ENCODE results near the gene STMN1.

Gene STMN1

GRCh38 chr1:25880518-25880917, 25.7 kb downstream of the STMN1 start:
- no peak overlapping the region for H3K4me3 ChIP-seq (ENCODE audit: low read depth, low read length)
- DNase-seq (ENCODE audit: low read depth), result no peak
- no peak for TF ChIP-seq CTCF (conservative IDR thresholded peaks at IDR 0.05; ENCODE audit: low read depth, low read length)

- TF ChIP-seq CTCF (conservative IDR thresholded peaks at IDR 0.05; ENCODE audit: low read depth, low read length), result no peak
- H3K4me3 ChIP-seq (ENCODE audit: low read depth, low read length), result no peak overlapping the region
- no peak for DNase-seq (ENCODE audit: low read depth)
Observed at GRCh38 chr1:25879675-25880074, 26.5 kb downstream of the STMN1 start.

DNA sequence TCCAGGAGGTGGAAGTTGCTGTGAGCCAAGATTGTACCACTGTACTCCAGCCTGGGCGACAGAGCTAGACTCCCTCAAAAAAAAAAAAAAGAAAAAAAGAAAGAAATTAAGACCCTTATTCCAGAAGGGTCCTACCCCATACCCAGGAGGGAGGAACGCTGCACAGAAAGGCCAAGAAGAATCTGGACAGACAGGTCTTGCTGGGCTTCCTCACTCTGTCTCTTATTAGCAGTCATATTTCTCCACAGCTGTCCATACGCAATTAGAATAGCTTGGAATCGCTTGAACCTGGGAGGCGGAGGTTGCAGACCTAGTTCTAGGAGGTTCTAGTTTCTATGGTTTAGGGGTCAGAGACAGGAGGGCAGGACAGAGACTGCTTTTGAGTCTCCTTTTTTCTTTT, 27.5 kb downstream of the STMN1 start:
- DNase-seq (ENCODE audit: low read depth), result no peak
- no peak for TF ChIP-seq CTCF (conservative IDR thresholded peaks at IDR 0.05; ENCODE audit: low read depth, low read length)
- no peak overlapping the region for H3K4me3 ChIP-seq (ENCODE audit: low read depth, low read length)

DNA sequence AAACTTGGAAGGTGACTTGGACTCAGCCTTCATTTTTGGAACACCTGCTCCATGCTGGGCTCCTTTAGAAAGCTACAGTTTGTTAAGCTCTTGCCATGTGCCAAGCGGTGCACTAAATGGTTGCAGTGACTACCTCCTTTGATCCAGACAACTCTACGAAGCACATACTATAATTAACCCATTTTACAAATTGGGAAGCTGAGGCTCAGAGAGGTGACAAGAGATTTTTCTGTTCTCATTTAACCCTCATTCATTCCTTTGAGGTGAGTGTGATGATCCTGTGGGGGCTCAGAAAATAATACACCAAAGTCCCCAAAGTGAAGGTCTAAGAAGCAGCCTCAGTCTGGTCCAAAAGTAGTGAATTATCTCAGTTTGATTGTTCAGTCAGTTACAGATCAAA, 29.1 kb downstream of the STMN1 start:
- H3K4me3 ChIP-seq (ENCODE audit: low read depth, low read length), result no peak overlapping the region
- DNase-seq (ENCODE audit: low read depth), result no peak
- no peak for TF ChIP-seq CTCF (conservative IDR thresholded peaks at IDR 0.05; ENCODE audit: low read depth, low read length)

GRCh38 chr1:25876693-25877077, 29.5 kb downstream of the STMN1 start:
- H3K4me3 ChIP-seq (ENCODE audit: low read depth, low read length), result no peak overlapping the region
- DNase-seq (ENCODE audit: low read depth), result no peak
- TF ChIP-seq CTCF (conservative IDR thresholded peaks at IDR 0.05; ENCODE audit: low read depth, low read length), result no peak

DNA sequence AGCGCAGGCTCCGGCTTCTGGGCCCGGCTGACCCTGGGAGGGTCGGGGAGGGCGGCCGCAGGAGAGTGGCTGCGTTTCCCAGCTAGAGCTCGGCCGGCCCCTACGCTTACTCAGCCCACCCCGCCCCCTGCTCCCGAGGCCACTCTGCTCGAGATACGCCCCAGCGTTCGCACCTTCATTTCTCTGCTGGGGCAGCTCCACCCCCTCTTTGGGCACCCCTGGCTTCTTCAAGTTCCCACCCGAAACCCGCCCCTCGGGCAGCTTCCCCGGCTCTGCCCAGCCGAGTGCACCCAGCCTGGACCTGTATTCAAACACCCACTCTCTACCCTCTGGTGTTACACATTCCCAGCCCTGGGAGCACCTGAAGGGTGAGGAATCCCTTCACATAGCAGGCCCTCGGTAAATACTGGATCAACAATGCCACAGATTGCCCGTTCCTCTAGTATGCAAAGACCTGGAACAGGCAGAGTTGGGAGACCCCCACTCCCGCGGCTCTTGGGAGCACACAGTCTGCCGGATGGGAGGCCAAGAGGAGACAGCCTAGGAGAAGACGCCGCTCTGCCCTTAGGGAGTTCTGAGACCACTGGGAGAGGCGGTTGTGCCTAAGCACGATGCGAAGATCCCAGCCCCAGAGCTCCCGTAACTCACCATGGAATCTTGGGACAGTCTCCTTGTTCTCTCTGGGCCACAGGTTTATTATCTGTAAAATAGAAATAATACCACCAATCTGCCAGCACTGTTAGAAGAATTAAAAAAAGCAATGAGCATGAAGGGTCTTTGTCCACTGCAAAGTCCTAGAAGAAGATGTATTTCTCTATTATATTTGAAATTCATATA, 30.1 kb downstream of the STMN1 start:
- TF ChIP-seq CTCF (conservative IDR thresholded peaks at IDR 0.05; ENCODE audit: low read depth, low read length), result no peak
- DNase-seq (ENCODE audit: low read depth), result no peak
- peak overlapping the region; percentile 61 for H3K4me3 ChIP-seq (ENCODE audit: low read depth, low read length)

Data from choroid plexus epithelial cell (primary cell).